ENCODE results near the gene IL1R1. TPM values are rescaled to one million over a fixed set of nuclear protein-coding genes. Genes with fewer than 3 reads are reported as not detected.

The IL1R1 gene
- total and polyA plus RNA-seq, 9 donors, result 7.3 to 13.3 (median 9.7) TPM

DNA sequence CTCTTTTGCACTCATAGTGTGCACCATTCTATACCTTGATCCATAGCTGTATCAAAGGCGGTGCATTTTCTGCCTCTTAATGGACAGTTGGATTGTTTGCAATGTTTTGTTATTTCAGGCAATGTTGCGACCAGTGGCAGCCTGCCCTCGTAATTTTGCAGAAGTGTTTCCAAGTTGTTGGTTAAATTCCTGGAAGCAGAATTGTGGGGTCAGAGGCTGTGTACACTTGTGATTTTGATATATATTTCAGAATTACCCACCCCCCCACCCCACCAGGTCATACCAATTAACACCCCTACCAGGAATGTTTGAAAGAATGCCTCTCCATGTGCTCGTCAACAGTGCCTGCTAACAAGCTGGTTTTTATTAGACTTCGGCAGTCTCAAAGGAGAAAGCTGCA lies 32.4 kb upstream of the IL1R1 start:
- Histone ChIP-seq H3K4me1 (ENCODE audit: control insufficient read depth, insufficient read depth, low read length) (no peaks in the 10 kb centered on the region), H3K9me3 (replicated peaks; ENCODE audit: control insufficient read depth, low read depth, low read length) (no peaks in the 10 kb centered on the region), H3K4me3 (ENCODE audit: low read length) (no peak overlapping the region), H3K36me3 (ENCODE audit: control insufficient read depth, insufficient read depth, low read length) (no peaks in the 10 kb centered on the region), H3K27ac (ENCODE audit: low read length) (no peak overlapping the region), H3K27me3 (ENCODE audit: control insufficient read depth, insufficient read depth, low read length) (no peaks in the 10 kb centered on the region)
- DNase-seq, result no peak
- no CpG with 5 or more reads among the region's 5 CpGs for WGBS (ENCODE audit: insufficient coverage)

DNA sequence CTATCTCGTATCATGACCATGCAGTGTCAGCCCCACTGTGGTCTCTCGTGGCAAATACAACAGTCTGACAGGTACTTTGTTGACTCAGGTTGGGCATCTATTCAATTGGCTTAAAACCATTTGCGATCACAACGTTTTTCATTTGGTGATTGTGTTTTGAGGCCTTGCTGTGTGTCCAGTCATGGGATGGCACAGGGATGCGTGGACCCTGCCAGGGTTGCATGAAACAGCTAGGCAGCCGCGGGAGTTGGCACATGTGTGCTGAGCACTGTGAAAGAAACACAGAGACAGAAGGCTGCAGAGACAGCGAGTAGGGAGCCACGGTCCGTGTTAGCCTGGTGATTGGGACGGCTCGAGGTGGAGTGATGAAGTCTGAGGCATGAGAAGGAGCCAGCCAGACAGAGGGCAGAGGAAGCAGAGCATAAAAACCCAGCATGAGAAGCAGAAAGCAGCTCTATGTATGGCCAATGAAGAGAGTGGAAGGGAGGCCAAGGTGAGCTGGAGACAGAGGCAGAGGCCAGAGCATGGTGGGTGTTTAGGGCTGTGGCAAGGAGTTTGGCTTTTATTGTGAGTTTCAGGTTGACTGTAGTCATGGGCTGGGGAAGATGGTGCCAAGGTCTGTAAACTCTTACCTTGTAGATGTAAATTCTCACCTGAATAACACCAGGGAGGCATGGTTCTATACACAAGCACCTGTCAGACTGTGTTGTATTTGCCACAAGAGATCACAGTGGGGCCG lies 31.8 kb upstream of the IL1R1 start:
- Histone ChIP-seq H3K4me3 (ENCODE audit: low read length) (no peak overlapping the region), H3K9me3 (replicated peaks; ENCODE audit: control insufficient read depth, low read depth, low read length) (no peaks in the 10 kb centered on the region), H3K36me3 (ENCODE audit: control insufficient read depth, insufficient read depth, low read length) (no peaks in the 10 kb centered on the region), H3K27ac (ENCODE audit: low read length) (no peak overlapping the region), H3K4me1 (ENCODE audit: control insufficient read depth, insufficient read depth, low read length) (no peaks in the 10 kb centered on the region), H3K27me3 (ENCODE audit: control insufficient read depth, insufficient read depth, low read length) (no peaks in the 10 kb centered on the region)
- no peak for DNase-seq
- WGBS (ENCODE audit: insufficient coverage), result 88% methylated on average over 12 of the region's 13 CpGs

DNA sequence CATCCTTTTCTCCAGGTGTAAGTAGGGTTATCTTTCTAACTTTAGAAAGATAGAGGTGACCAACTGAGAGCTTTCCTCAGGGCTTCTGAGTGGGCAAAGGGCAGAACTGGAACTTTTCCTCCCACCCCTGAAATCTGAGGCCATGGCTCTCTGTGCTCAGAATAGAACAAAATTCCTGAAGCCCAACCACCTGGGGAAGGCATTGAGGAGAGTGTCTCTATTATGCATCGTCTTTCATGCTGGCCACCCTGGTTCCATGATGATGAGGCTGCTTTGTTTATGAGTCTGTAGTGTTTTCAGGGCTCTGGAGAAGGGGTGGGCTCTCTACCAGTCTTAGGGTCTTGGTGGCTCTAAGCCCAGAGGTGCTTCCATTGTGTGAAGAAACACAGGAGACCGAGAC lies 30.7 kb upstream of the IL1R1 start:
- Histone ChIP-seq H3K4me1 (ENCODE audit: control insufficient read depth, insufficient read depth, low read length) (no peaks in the 10 kb centered on the region), H3K27ac (ENCODE audit: low read length) (no peak overlapping the region), H3K9me3 (replicated peaks; ENCODE audit: control insufficient read depth, low read depth, low read length) (no peaks in the 10 kb centered on the region), H3K4me3 (ENCODE audit: low read length) (no peak overlapping the region), H3K36me3 (ENCODE audit: control insufficient read depth, insufficient read depth, low read length) (no peaks in the 10 kb centered on the region), H3K27me3 (ENCODE audit: control insufficient read depth, insufficient read depth, low read length) (no peaks in the 10 kb centered on the region)
- WGBS (ENCODE audit: insufficient coverage), result 94% methylated on average over 1 of the region's 2 CpGs
- peak; percentile 37 for DNase-seq

DNA sequence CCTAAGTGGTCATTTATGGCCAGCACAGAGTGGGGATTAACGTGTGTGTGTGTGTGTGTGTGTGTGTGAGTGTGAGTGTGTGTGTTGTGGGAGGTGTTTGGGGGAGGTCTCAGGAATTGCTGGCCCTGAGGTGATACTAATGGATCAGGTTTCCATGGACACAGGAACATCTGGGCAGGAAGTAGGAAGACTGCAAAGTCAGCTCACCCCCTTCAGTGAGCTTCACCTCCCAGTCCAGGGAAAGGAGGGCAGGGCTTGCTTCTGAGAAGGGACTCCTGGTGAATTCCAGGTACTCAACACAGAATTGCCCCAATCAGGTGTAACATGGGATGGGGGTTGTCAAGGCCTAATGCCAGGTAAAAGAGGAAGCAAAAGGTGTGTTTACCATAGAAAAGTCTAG lies 30.3 kb upstream of the IL1R1 start:
- Histone ChIP-seq H3K4me1 (ENCODE audit: control insufficient read depth, insufficient read depth, low read length) (peaks cover 2% of the 10 kb centered on the region), H3K36me3 (ENCODE audit: control insufficient read depth, insufficient read depth, low read length) (no peaks in the 10 kb centered on the region), H3K9me3 (replicated peaks; ENCODE audit: control insufficient read depth, low read depth, low read length) (no peaks in the 10 kb centered on the region), H3K27me3 (ENCODE audit: control insufficient read depth, insufficient read depth, low read length) (no peaks in the 10 kb centered on the region), H3K27ac (ENCODE audit: low read length) (no peak overlapping the region), H3K4me3 (ENCODE audit: low read length) (no peak overlapping the region)
- WGBS (ENCODE audit: insufficient coverage), result no CpG with 5 or more reads among the region's 1 CpG
- no peak for DNase-seq

DNA sequence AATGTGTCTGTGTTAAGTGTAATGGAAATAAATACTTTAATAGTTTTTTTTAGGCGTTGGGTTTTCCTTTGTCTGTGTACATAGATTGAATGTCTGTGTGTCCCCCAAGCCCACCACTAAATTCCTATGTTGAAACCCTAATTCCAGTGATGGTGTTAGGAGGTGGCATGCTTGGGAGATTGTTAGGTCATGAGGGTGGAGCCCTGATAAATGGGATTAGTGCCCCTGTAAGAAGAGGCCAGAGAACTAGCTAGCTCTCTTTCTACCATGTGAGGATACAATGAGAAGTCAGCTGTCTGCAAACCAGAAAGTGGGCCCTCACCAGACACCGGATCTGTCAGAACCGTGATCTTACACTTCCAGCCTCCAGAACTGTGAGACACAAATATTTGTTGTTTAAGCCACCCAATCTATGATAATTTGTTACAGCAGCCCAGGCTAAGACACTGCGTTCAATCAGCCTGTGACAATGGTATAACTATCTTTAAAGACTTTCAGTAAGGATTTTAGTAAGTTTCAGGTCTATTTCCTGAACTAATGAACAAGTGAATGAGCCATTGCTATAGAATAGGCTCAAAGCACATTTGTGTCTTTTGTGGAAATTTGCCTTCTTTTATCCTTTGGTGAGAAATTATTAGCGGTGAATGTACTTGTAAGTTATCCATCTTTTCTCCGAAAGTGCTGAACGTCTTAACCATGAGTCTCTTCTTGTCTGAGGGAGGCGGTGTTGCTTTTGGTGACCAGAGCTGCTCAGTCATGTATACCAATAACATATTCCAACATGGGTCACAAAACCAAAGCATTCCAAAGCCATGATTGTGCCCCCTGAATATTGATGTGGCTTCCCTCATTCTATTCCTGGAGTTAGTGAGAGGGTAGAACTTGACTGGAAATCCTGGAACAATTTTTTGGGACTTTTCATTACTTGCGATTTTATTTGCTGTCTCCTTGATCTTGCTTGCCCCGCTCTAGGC lies 29.6 kb upstream of the IL1R1 start:
- Histone ChIP-seq H3K9me3 (replicated peaks; ENCODE audit: control insufficient read depth, low read depth, low read length) (no peaks in the 10 kb centered on the region), H3K27me3 (ENCODE audit: control insufficient read depth, insufficient read depth, low read length) (no peaks in the 10 kb centered on the region), H3K4me3 (ENCODE audit: low read length) (no peak overlapping the region), H3K27ac (ENCODE audit: low read length) (no peak overlapping the region), H3K36me3 (ENCODE audit: control insufficient read depth, insufficient read depth, low read length) (no peaks in the 10 kb centered on the region), H3K4me1 (ENCODE audit: control insufficient read depth, insufficient read depth, low read length) (peaks cover 2% of the 10 kb centered on the region)
- DNase-seq, result no peak
- WGBS (ENCODE audit: insufficient coverage), result 100% methylated on average over 2 of the region's 10 CpGs

DNA sequence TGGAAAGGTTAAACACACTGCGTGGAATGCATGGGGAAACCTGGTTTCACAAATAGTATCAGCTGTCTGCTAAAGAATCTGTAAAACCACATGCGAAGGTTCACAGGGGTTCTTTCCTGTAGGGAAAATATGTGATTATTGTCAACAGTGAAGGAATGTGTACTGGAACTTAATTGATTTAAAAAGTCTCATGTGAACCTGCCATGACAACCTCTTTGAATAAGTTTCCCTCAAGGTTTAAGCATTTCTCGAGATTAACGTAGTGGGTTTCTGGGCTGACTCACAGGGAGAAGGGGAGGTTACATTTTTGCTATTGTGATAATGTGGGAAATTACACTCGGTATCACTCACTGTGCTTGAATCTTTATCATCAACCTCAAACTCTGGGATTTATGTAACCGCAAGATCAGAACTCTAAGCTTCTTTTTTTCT lies 28.2 kb upstream of the IL1R1 start:
- H3K4me1 ChIP-seq (ENCODE audit: control insufficient read depth, insufficient read depth, low read length), result peaks cover 2% of the 10 kb centered on the region
- DNase-seq, result no peak
- 89% methylated on average over 1 of the region's 6 CpGs for WGBS (ENCODE audit: insufficient coverage)
- no peak overlapping the region for H3K4me3 ChIP-seq (ENCODE audit: low read length)
- H3K9me3 ChIP-seq (replicated peaks; ENCODE audit: control insufficient read depth, low read depth, low read length), result no peaks in the 10 kb centered on the region
- no peaks in the 10 kb centered on the region for H3K36me3 ChIP-seq (ENCODE audit: control insufficient read depth, insufficient read depth, low read length)
- no peaks in the 10 kb centered on the region for H3K27me3 ChIP-seq (ENCODE audit: control insufficient read depth, insufficient read depth, low read length)
- H3K27ac ChIP-seq (ENCODE audit: low read length), result no peak overlapping the region

DNA sequence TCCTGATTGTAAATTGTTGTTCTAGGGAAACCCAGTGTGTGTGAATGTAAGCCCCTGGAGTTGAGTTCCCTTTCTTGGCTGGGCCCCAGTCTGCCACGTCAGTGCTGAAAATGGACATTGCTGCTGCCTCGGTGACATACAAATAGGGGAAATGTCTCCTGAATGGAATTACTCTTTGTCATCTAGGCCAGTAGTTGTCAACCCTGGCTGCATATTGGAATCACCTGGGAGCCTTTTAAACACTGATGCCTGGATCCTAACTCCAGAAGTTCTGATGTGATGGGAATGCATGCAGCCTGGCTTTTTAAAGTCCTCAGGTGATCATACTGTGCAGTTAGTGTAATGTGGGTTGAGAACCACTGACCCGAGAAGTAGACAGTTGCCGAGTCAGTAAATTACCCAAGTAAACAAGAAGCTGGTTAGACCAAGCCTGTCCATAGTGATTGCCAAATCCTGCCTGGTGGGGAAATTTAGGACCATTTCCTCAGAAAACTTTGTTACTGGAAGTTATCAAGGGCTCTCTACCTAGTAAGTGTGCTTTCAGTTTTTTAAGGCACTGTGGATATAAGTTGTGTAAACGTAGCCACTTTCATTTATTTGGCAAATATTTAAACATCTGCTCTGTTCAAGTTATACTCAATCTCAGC lies 27.6 kb upstream of the IL1R1 start:
- Histone ChIP-seq H3K4me1 (ENCODE audit: control insufficient read depth, insufficient read depth, low read length) (peaks cover 2% of the 10 kb centered on the region), H3K27ac (ENCODE audit: low read length) (no peak overlapping the region), H3K4me3 (ENCODE audit: low read length) (no peak overlapping the region), H3K36me3 (ENCODE audit: control insufficient read depth, insufficient read depth, low read length) (no peaks in the 10 kb centered on the region), H3K9me3 (replicated peaks; ENCODE audit: control insufficient read depth, low read depth, low read length) (no peaks in the 10 kb centered on the region), H3K27me3 (ENCODE audit: control insufficient read depth, insufficient read depth, low read length) (no peaks in the 10 kb centered on the region)
- 69% methylated on average over 4 of the region's 5 CpGs for WGBS (ENCODE audit: insufficient coverage)
- DNase-seq, result no peak

DNA sequence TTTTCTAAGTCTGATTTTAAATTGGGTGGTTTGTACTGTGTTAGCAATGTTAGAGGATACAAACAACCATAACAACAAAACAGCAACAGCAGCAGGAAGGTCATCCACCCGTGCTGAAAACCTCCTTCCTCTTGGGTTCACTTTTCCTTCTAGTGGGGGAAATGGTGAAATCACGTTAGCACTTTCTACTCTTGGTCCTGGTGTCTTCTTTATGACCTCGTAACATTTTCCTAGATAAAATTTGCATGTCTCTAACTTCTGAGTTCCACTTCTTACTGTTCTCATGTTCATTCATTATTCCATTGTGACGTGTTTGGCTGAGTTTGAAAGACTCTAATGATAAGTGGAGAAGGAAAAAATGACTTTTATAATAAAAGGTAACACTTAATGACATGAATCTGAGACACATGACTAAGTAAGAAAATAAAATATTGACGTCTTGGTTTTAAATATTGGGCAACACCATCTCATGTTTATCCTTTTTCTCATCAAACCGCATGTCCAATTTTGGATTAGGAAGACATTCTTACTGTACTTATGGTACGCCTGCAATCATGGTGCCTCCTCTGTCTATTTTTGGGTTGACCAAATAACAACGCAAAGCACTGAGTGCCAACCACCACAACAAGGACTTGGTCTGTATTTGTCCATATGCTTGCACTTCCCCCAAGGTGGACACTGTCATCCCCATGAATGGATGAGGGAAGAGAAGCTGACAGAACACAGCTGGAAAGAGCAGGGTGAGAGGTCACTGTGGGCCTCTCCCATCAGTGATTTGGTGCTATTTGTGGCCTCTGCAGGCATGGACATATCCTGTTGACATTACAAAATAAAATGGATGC lies 25.7 kb upstream of the IL1R1 start:
- no CpG with 5 or more reads among the region's 8 CpGs for WGBS (ENCODE audit: insufficient coverage)
- Histone ChIP-seq H3K4me1 (ENCODE audit: control insufficient read depth, insufficient read depth, low read length) (peaks cover 2% of the 10 kb centered on the region), H3K9me3 (replicated peaks; ENCODE audit: control insufficient read depth, low read depth, low read length) (no peaks in the 10 kb centered on the region), H3K27ac (ENCODE audit: low read length) (peak overlapping the region; percentile 29), H3K36me3 (ENCODE audit: control insufficient read depth, insufficient read depth, low read length) (no peaks in the 10 kb centered on the region), H3K4me3 (ENCODE audit: low read length) (no peak overlapping the region), H3K27me3 (ENCODE audit: control insufficient read depth, insufficient read depth, low read length) (no peaks in the 10 kb centered on the region)
- peak; percentile 39 for DNase-seq

DNA sequence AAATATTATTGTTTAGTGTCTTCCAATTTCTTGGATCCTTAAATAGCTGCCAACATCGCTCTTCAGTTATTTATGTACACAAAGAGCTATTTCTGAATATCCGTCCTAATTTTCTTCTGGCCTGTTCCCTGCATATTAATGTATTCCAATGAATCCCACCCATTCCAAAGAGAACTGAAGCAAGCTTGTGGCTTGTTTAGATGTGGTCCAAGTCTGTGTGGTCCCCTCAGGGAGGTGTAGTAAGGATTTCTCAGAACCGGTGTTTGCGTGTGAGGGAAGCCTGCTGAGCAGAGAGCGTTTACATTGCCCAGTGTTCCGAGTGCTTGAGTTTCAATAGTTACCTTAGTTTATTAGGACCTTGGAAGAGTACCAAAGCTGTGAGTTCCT lies 25.1 kb upstream of the IL1R1 start:
- H3K9me3 ChIP-seq (replicated peaks; ENCODE audit: control insufficient read depth, low read depth, low read length), result no peaks in the 10 kb centered on the region

More for the DNA sequence above, 25.1 kb upstream of the IL1R1 start:
- H3K27me3 ChIP-seq (ENCODE audit: control insufficient read depth, insufficient read depth, low read length), result no peaks in the 10 kb centered on the region
- peak; percentile 93 for DNase-seq
- peak overlapping the region; percentile 29 for H3K27ac ChIP-seq (ENCODE audit: low read length)
- peaks cover 2% of the 10 kb centered on the region for H3K4me1 ChIP-seq (ENCODE audit: control insufficient read depth, insufficient read depth, low read length)
- 20% methylated on average over 2 of the region's 6 CpGs for WGBS (ENCODE audit: insufficient coverage)
- no peak overlapping the region for H3K4me3 ChIP-seq (ENCODE audit: low read length)
- no peaks in the 10 kb centered on the region for H3K36me3 ChIP-seq (ENCODE audit: control insufficient read depth, insufficient read depth, low read length)

All from muscle of leg (tissue), 11 donors.